ENCODE results near the gene ARID5A.

DNA sequence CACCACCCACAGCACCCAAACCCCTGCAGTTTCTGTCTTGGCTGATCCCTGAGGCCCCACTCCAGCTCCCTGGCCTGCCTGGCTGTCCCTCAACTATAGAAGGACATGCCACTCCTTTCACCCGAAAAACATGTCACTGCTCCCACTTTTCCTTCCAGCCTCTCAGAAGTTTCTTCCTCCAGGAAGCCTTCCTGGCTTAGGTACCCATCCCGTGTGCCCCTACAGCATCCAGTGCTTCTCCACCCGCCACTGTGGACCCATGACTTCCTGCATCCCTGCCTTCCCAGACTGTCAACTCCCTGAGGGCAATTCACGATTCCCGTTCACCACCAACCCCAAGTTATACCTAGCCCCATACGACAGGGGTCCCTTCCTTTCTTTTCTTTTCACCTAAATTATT is 21.5 kb downstream of the ARID5A start:
- TF ChIP-seq EZH2 (IDR thresholded peaks at IDR 0.05) = no peak
- TF ChIP-seq POLR2AphosphoS5 (IDR thresholded peaks at IDR 0.05; ENCODE audit: borderline replicate concordance, low read depth, low read length) = no peak
- TF ChIP-seq FOXP2 (optimal IDR thresholded peaks at IDR 0.05; ENCODE audit: control extremely low read depth, extremely low read length, insufficient read depth) = no peak

All from SK-N-MC (cell line).